Endothelial cell of umbilical vein (primary cell): ENCODE measurements around the gene WDR38. TPM values are rescaled to one million over a fixed set of nuclear protein-coding genes. Genes with fewer than 3 reads are reported as not detected.
A peak's percentile ranks its signal among the peaks of the same experiment; 100 is the strongest.

Experiments used
- BruUV-seq: library from RNA; stranded (reverse); fragments of 400-500 nt; replicated peaks from 2 replicates; lab custom pipeline; 2021; lab: Mats Ljungman, UMichigan
- CTCF ChIA-PET: fragments of 300-600, 350-600 bp; sonication (Branson Sonifier 250); formaldehyde crosslinking; loops from one replicate; lab custom pipeline; 2021; ENCODE audit warnings: antibody characterized with exemption, inconsistent platforms; lab: Charles Lee
- POLR2A ChIA-PET: fragments of 300-600, 350-600 bp; sonication (Branson Sonifier 250); formaldehyde crosslinking; loops from one replicate; lab custom pipeline; 2021; ENCODE audit warnings: antibody characterized with exemption, inconsistent platforms; lab: Charles Lee
- DNase-seq: peaks from one replicate; pipeline ENCODE4 v3.0.0-alpha.2; 2011; ENCODE audit warnings: low read depth, low spot score
- FAIRE-seq: peaks from 2 replicates; lab custom pipeline; 2011; peaks lifted over from hg19 to GRCh38; lab: Jason Lieb, UNC
- H2AFZ ChIP-seq: 2 replicates; pipeline ENCODE4 v1.6.0; 2012; ENCODE audit warnings: low read depth, low read length, control low read depth, inconsistent platforms
- H3K27ac ChIP-seq: 2 replicates; pipeline ENCODE4 v1.5.1; 2011; ENCODE audit warnings: low read depth, mild to moderate bottlenecking, control low read depth, low read length, moderate library complexity; ENCODE audit not compliant: insufficient read depth
- H3K27me3 ChIP-seq, 2 experiments: 2 replicates each; pipeline versions ENCODE4 v1.6.0 to v1.6.1; 2011; ENCODE audit warnings: low read length in 2 of 2, mixed read lengths in 1 of 2; ENCODE audit not compliant: control insufficient read depth in 2 of 2, insufficient read depth in 2 of 2
- H3K36me3 ChIP-seq, 2 experiments: 2 replicates in 1 of 2; 3 replicates in 1 of 2; pipeline ENCODE4 v1.5.1; 2011; ENCODE audit warnings: low read length in 2 of 2, mild to moderate bottlenecking in 1 of 2, moderate library complexity in 1 of 2; ENCODE audit not compliant: control insufficient read depth in 2 of 2, insufficient read depth in 2 of 2; ENCODE audit errors: extremely low read depth in 1 of 2
- H3K4me1 ChIP-seq: 3 replicates; pipeline ENCODE4 v1.5.1; 2011; ENCODE audit warnings: mild to moderate bottlenecking, low read length; ENCODE audit not compliant: control insufficient read depth, insufficient read depth; ENCODE audit errors: extremely low read depth
- H3K4me2 ChIP-seq: 2 replicates; pipeline ENCODE4 v1.6.1; 2011; ENCODE audit warnings: low read length, control low read depth, mixed read lengths; ENCODE audit not compliant: insufficient read depth
- H3K4me3 ChIP-seq, 3 experiments: fragments of 200-600 bp in 1 of 3; sonication (generic), shearing (Covaris generic) in 1 of 3; replicated peaks in 1 of 3; 2 replicates each; pipeline ENCODE4 v1.5.1; 2011 to 2016; ENCODE audit warnings: control low read depth in 3 of 3, low read length in 3 of 3, mild to moderate bottlenecking in 2 of 3, inconsistent platforms in 1 of 3, low read depth in 1 of 3, moderate library complexity in 1 of 3; ENCODE audit not compliant: insufficient read depth in 1 of 3
- H3K79me2 ChIP-seq: 2 replicates; pipeline ENCODE4 v1.6.0; 2012; ENCODE audit warnings: low read length, inconsistent platforms; ENCODE audit not compliant: control insufficient read depth, insufficient read depth
- H3K9ac ChIP-seq: replicated peaks from 2 replicates; pipeline ENCODE3; 2011; ENCODE audit warnings: low read length, control low read depth; ENCODE audit not compliant: insufficient read depth; ENCODE audit errors: extremely low read depth
- H3K9me1 ChIP-seq: replicated peaks from 3 replicates; pipeline ENCODE4 v1.6.0; 2011; ENCODE audit warnings: mild to moderate bottlenecking, low read length; ENCODE audit not compliant: control insufficient read depth, insufficient read depth; ENCODE audit errors: extremely low read depth
- H3K9me3 ChIP-seq: replicated peaks from 2 replicates; pipeline ENCODE4 v1.5.1; 2012; ENCODE audit warnings: low read length, inconsistent platforms; ENCODE audit not compliant: control insufficient read depth, insufficient read depth
- H4K20me1 ChIP-seq: replicated peaks from 2 replicates; pipeline ENCODE3; 2011; ENCODE audit warnings: mild to moderate bottlenecking, low read length; ENCODE audit not compliant: control insufficient read depth, insufficient read depth; ENCODE audit errors: extremely low read depth
- FOS ChIP-seq: IDR thresholded peaks from 2 replicates; pipeline ENCODE4 v1.6.1; 2011; ENCODE audit warnings: mild to moderate bottlenecking, low read length, moderate library complexity, borderline replicate concordance; ENCODE audit not compliant: insufficient read depth
- GATA2 ChIP-seq: IDR thresholded peaks from 2 replicates; pipeline ENCODE4 v1.7.0; 2011; ENCODE audit warnings: low read depth, mild to moderate bottlenecking, moderate library complexity, mixed read lengths, low read length; ENCODE audit not compliant: insufficient read length, insufficient read depth
- dilution Hi-C: fragments of 300-500 bp; cut with MboI; formaldehyde crosslinking; loops from one replicate; pipeline ENCODE4 v1.15.0; 2019; ENCODE audit warnings: low sequenced_read_pairs; ENCODE audit not compliant: extremely low pct_ligation_motif_present
- intact Hi-C: fragments of 100-400 bp; cut with micrococcal nuclease; formaldehyde crosslinking; loops from one replicate; pipeline ENCODE4 v1.10.0; 2022
- polyA plus RNA-seq, 4 experiments: library from polyadenylated mRNA; depleted of rRNA in 3 of 4; stranded (reverse) in 3 of 4; unstranded in 1 of 4; fragments of >200 nt; gene quantifications; 2 replicates each; pipeline versions ENCODE4 v1.2.1 to v1.2.3, GENCODE V29; 2011 to 2012; ENCODE audit warnings: missing spikeins in 1 of 4
- total RNA-seq: library from RNA; stranded (reverse); gene quantifications from 2 replicates; pipeline ENCODE4 v1.2.3, GENCODE V29; 2021
- TF ChIP-seq, protein P1 (sequence below), 2 donors: IDR thresholded peaks; 1 replicate in 1 of 2; 2 replicates in 1 of 2; pipeline ENCODE4 v1.5.1; 2011; ENCODE audit warnings: low read length in 2 of 2, mild to moderate bottlenecking in 2 of 2, moderate library complexity in 2 of 2, control low read depth in 1 of 2, inconsistent platforms in 1 of 2, low read depth in 1 of 2; ENCODE audit not compliant: insufficient read depth in 1 of 2; ENCODE audit errors: extremely low read depth in 1 of 2

WDR38 gene
- total and polyA plus RNA-seq, 2 donors (not counting 3 experiments of a cell fraction or from before 2014, with no cell fraction given) = not detected

DNA sequence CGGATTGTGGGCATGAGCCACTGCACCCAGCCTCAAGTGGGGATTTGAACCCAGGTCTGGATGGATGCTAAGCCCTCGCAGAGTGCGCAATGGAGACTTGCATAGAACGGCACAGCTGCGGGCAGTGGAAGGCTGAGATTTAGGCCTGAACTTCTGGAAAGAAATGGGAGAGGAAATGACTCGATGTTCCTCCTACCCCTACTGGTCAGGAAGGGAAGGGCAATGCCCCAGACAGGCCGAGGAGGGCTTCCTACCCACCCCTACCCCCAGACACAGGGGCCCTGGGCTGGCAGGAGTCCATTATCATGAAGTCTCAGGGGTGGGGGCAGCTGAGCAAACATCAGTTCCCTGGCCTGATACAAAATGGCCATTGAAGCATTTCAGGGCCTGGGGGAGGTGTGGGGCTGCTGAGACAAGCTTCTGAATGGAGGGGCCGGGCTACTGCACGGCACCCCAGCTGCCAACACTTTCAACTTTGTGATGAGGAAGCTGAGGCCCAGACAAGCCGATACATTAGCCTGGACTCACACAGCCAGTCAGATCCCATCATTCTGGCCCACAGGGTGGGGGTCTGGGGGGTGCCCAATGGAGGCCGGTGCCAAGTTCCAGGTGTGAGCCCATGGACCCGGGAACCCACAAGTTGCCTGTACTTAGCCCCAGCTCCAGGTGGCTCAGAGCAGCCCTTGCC, 13.5 kb upstream of the WDR38 start:
- POLR2A ChIA-PET = no interaction called here
- peak; percentile 62 for DNase-seq
- dilution Hi-C loops = no loop called here
- TF ChIP-seq FOS = no peak
- TF ChIP-seq, protein P1, sequence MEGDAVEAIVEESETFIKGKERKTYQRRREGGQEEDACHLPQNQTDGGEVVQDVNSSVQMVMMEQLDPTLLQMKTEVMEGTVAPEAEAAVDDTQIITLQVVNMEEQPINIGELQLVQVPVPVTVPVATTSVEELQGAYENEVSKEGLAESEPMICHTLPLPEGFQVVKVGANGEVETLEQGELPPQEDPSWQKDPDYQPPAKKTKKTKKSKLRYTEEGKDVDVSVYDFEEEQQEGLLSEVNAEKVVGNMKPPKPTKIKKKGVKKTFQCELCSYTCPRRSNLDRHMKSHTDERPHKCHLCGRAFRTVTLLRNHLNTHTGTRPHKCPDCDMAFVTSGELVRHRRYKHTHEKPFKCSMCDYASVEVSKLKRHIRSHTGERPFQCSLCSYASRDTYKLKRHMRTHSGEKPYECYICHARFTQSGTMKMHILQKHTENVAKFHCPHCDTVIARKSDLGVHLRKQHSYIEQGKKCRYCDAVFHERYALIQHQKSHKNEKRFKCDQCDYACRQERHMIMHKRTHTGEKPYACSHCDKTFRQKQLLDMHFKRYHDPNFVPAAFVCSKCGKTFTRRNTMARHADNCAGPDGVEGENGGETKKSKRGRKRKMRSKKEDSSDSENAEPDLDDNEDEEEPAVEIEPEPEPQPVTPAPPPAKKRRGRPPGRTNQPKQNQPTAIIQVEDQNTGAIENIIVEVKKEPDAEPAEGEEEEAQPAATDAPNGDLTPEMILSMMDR (IDR thresholded peaks at IDR 0.05; ENCODE audit: extremely low read depth in 1 of 2, insufficient read depth in 1 of 2, low read depth in 1 of 2, low read length in 2 of 2) = peak; percentile 41 to 73
- peak; percentile 12 for FAIRE-seq
- Histone ChIP-seq H3K9me3 (no peaks in the 10 kb centered on the region), H3K27me3 (no peaks in the 10 kb centered on the region), H3K9ac (no peak overlapping the region), H3K36me3 (no peaks in the 10 kb centered on the region), H3K4me1 (peaks cover 6% of the 10 kb centered on the region), H3K9me1 (no peaks in the 10 kb centered on the region), H3K79me2 (no peaks in the 10 kb centered on the region), H3K4me2 (no peak overlapping the region), H2AFZ (peak overlapping the region; percentile 67), H3K4me3 (no peak overlapping the region), H4K20me1 (no peaks in the 10 kb centered on the region), H3K27ac (no peak overlapping the region)
- BruUV-seq = no TSS peak
- CTCF ChIA-PET = interaction anchor here (0.7 to 11.5 kb wide), 19 partner anchors 9 to 302 kb away, joined by 3 to 173 read pairs (median 5); partner anchors contain the start of genes ARPC5L, NR6A1, OLFML2A and RPL35
- intact Hi-C loops = no loop called here

GRCh38 chr9:124840300-124840833, 12.9 kb upstream of the WDR38 start:
- CTCF ChIA-PET = interaction anchor here (0.6 to 11.5 kb wide), 19 partner anchors 8 to 302 kb away, joined by 3 to 173 read pairs (median 4); partner anchors contain the start of genes ARPC5L, NR6A1, OLFML2A and RPL35
- no peak overlapping the region for H2AFZ ChIP-seq
- BruUV-seq = no TSS peak
- no peaks in the 10 kb centered on the region for H3K9me3 ChIP-seq
- H4K20me1 ChIP-seq = no peaks in the 10 kb centered on the region
- no peaks in the 10 kb centered on the region for H3K27me3 ChIP-seq
- POLR2A ChIA-PET = no interaction called here
- no peak overlapping the region for H3K4me2 ChIP-seq
- intact Hi-C loops = no loop called here
- no peak overlapping the region for H3K4me3 ChIP-seq
- no peak overlapping the region for H3K27ac ChIP-seq
- FAIRE-seq (no peak), DNase-seq (no peak)
- TF ChIP-seq, protein P1 (IDR thresholded peaks at IDR 0.05; ENCODE audit: extremely low read depth in 1 of 2, insufficient read depth in 1 of 2, low read depth in 1 of 2, low read length in 2 of 2) = peak; percentile 47 to 54
- TF ChIP-seq GATA2 = no peak
- H3K9me1 ChIP-seq = no peaks in the 10 kb centered on the region
- dilution Hi-C loops = no loop called here
- no peaks in the 10 kb centered on the region for H3K36me3 ChIP-seq
- H3K9ac ChIP-seq = no peak overlapping the region
- H3K4me1 ChIP-seq = peaks cover 2% of the 10 kb centered on the region
- no peaks in the 10 kb centered on the region for H3K79me2 ChIP-seq
